GM19240 (cell line): Measurements from ENCODE around the gene SRD5A1.
"Not testable (repeated sequence)": the region's sequence is repeated elsewhere in the genome, so short reads cannot be mapped to it uniquely, and the experiment has no call there.

Source experiments
- DNase-seq: peaks from one replicate; pipeline ENCODE4 v3.0.0; 2011; ENCODE audit warnings: low spot score; ENCODE audit not compliant: insufficient read length

Gene SRD5A1

GRCh38 chr5:6644794-6645241 lies 11.6 kb downstream of the SRD5A1 start:
- no peak for DNase-seq

DNA sequence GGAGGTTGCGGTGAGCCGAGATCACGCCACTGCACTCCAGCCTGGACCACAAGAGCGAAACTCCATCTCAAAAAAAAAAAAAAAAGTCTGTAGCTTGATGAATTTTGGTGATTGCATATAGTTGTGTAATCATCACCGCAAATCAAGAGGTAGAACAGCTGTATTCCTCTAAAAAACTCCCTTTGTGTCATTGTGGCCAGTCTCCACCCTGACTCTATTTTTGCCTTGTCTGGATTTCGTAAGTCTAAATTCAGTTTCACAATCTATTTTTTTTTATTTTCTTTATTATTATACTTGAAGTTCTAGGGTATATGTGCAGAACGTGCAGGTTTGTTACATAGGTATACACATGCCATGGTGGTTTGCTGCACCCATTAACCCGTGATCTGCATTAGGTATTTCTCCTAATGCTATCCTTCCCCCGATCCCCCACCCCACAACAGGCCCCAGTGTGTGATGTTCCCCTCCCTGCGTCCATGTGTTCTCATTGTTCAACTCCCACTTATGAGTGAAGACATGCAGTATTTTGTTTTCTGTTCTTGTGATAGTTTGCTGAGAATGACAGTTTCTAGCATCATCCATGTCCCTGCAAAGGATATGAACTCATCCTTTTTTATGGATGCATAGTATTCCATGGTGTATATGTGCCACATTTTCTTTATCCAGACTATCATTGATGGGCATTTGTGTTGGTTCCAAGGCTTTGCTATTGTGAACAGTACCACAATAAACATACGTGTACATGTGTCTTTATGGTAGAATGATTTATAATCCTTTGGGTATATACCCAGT lies 12.5 kb downstream of the SRD5A1 start:
- DNase-seq: not testable (repeated sequence)

GRCh38 chr5:6649186-6649585 lies 15.9 kb downstream of the SRD5A1 start:
- no peak for DNase-seq

DNA sequence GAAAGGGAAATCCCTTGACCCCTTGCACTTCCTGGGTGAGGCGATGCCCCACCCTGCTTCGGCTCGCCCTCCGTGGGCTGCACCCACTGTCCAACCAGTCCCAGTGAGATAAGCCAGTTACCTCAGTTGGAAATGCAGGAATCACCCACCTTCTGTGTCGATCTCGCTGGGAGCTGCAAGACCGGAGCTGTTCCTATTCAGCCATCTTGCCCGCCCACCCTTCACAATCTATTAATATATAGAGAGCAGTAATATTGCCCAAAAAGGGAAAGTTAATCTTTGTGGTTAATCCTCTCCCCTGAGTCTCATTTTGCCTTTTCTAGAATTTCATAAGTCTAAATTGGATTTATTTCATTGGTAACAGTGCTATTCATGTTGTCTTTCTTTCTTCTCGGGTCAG lies 16.4 kb downstream of the SRD5A1 start:
- no peak for DNase-seq

- no peak for DNase-seq
Observed at GRCh38 chr5:6652025-6652424, 18.8 kb downstream of the SRD5A1 start.

- no peak for DNase-seq
Observed at GRCh38 chr5:6655432-6655831, 22.2 kb downstream of the SRD5A1 start.

- no peak for DNase-seq
Observed at GRCh38 chr5:6656680-6657079, 23.4 kb downstream of the SRD5A1 start.

- peak; percentile 33 for DNase-seq
Observed at GRCh38 chr5:6659941-6660684, 26.9 kb downstream of the SRD5A1 start.

GRCh38 chr5:6660688-6661087 lies 27.4 kb downstream of the SRD5A1 start:
- DNase-seq: no peak

GRCh38 chr5:6666762-6667161 lies 33.5 kb downstream of the SRD5A1 start:
- no peak for DNase-seq

DNA sequence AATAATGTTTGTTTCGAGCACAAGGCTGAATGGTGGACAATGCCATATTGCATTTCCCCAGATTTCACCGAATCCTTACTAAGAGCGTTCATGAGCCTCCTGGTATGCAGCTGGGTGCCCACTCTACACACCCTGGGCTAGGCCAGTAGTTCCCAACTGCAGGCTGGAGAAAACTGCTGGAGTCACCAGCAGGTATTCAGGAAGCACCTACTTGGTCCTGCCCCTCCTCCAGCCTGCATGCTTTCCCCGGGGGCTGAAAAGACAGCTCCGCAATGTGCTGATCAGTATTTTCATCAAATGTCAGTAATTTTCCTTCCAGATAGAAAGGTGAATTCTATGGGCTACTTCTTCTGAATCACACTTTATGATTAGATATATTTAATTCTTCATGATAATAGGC lies 34.4 kb downstream of the SRD5A1 start:
- DNase-seq: no peak

DNA sequence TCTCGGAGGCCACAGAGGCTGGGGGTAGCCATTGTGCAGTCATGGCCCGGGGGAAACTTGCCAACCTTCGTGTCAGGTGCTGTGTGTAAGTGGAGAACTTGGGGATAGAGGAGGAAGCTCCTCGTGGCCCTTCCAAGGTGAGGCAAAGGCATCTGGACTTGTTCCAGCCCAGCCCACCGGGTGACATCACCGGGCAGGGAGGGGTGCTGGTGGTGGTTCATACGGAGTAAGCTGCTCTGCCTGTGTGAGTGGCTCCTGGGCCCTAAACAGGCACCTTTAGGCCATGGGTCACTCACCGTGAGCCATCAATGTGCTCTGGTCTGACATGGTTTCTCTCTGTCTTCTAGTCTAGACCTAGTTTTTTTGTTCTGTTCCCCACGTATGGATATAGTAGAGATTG lies 35.5 kb downstream of the SRD5A1 start:
- not testable (repeated sequence) for DNase-seq

GRCh38 chr5:6673031-6673430 lies 39.8 kb downstream of the SRD5A1 start:
- no peak for DNase-seq

DNA sequence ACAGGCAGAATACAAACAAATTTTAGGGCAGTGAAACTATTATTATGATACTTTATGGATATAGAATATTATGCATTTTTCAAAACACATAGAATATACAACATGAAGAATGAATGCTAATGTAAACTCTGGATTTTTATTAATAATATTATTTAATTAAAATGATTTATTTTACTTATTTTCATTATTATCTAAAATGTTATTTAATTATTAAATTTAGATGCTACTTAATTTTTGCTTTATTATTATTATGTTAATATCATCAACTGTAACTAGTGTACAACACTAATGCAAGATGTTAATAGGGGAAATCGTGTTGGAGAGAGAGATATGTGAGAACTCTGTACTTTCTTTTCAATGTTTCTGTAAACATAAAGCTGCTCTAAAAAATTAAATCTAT lies 40.7 kb downstream of the SRD5A1 start:
- DNase-seq: no peak

GRCh38 chr5:6674421-6674820 lies 41.2 kb downstream of the SRD5A1 start:
- no peak for DNase-seq

DNA sequence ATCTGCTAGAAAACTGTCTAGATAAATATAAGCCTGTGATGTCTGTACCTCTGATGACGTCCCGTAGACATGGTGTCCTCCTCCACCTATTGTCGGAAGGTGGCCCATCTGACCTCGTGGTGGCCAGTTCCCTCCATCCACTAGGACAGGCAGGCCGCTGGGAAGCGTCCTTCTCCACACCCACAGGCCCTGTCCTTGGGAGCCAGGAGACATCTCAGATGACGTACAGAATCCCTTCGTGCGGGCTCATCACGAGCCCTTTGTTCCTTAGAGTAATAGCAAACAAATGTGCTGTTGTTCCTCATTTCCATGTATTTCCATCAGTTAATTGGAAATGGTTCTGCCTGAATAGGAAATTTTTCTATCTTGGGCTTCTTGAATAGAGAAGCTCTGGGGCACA lies 41.6 kb downstream of the SRD5A1 start:
- DNase-seq: no peak

- no peak for DNase-seq
Observed at GRCh38 chr5:6675784-6676491, 42.7 kb downstream of the SRD5A1 start.

DNA sequence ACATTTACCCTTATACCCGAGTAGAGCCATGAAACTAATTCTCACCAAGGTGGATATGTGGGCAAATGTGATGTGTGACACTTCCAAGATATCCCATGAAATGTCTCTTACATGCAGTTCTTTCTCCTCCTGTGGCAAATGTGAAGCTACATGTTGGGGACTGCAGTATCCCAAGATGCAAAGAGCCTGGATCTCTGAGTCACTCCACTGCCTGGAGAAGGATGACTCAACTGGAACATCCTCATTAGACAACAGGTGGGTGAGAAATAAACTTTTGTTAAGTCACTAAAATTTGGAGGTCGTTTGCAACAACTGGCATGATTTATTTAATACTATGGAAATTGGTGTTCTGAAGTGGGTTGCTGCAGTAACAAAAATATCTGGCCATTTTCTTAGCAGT lies 43.5 kb downstream of the SRD5A1 start:
- no peak for DNase-seq

DNA sequence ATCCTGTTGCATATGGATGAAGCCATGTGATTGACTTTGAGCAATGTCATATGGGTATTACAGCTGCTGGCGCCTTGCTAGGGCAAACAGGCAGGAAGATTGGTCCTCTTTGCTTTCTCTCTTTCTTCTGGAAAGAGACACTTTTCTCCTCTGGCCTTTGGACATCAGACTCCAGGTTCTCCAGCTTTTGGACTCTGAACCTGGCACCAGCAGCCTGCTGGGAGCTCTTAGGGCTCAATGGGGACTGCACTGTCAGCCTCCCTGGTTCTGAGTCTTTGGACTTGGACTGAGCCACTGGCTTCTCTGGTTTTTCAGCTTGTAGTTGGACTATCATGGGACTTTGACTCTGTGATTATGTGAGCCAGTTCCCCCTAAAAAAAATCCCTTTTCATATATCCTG lies 45.1 kb downstream of the SRD5A1 start:
- no peak for DNase-seq

DNA sequence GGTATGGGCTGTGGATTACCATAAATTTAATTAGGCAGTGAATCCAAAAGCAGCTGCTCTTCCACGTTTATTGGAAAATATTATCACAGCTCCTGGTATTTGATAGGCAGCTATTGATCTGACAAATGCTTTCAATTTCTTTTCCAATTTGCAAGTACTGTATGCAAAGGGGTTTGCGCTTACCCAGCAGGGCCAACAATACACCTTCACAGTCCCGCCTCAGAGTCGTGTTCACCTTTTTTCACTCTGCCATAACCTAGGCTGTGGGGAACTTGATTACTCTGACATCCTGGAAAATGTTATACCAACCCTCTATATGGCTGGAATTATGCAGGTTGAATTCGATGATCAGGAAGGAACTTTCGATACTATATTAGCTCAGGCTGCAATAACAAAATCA lies 47.7 kb downstream of the SRD5A1 start:
- no peak for DNase-seq

DNA sequence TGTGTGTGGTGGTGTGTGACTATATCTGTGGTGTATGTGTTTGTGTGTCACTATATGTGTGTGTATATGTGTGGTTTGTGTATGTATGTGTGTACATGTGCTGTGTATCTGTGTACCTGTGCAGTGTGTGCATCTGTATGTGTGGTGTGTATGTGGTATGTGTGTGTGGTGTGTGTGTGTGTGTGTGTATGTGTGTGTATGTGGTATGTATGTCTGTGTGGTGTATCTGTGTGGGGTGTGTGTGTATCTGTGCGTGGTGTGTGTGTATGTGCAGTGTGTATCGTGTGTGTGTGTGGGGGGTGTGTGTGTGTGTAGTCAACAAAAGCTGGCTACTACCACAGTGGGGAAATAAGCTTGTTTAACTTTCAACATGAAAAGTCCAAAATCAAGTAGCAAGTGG lies 48.4 kb downstream of the SRD5A1 start:
- DNase-seq: no peak

GRCh38 chr5:6682239-6682638 lies 49.0 kb downstream of the SRD5A1 start:
- DNase-seq: no peak
